Astrocyte of the cerebellum (primary cell): Measurements from ENCODE around the gene SLC9A1.

Source experiments
- DNase-seq: peaks from one replicate; pipeline ENCODE4 v3.0.0-alpha.2; 2011; ENCODE audit warnings: low read depth
- H3K4me3 ChIP-seq: 2 replicates; pipeline ENCODE4 v1.5.1; 2011; ENCODE audit warnings: mild to moderate bottlenecking, low read depth, low read length, moderate library complexity
- CTCF ChIP-seq: IDR thresholded peaks from 2 replicates; pipeline ENCODE4 v1.5.1; 2012; ENCODE audit warnings: low read length, low read depth, moderate library complexity, mild to moderate bottlenecking; ENCODE audit errors: missing control alignments
- in situ Hi-C: cut with HindIII; loops from 2 replicates; pipeline ENCODE4 v1.10.0; 2017; ENCODE audit warnings: low sequenced_read_pairs

Gene SLC9A1

GRCh38 chr1:27162090-27162489, 7.2 kb upstream of the SLC9A1 start:
- DNase-seq, result no peak
- TF ChIP-seq CTCF, result no peak
- H3K4me3 ChIP-seq, result no peak overlapping the region
- in situ Hi-C loops, result no loop called here

- DNase-seq, result no peak
- H3K4me3 ChIP-seq, result no peak overlapping the region
- TF ChIP-seq CTCF, result no peak
- in situ Hi-C loops, result no loop called here
These were observed 6.7 kb upstream of the SLC9A1 start for GRCh38 chr1:27161594-27161993.

GRCh38 chr1:27157194-27157593, 2.3 kb upstream of the SLC9A1 start:
- in situ Hi-C loops, result no loop called here
- TF ChIP-seq CTCF, result no peak

GRCh38 chr1:27154469-27154990, 395 bp downstream of the SLC9A1 start:
- in situ Hi-C loops, result no loop called here
- H3K4me3 ChIP-seq, result peak overlapping the region; percentile 64
- no peak for DNase-seq
- TF ChIP-seq CTCF, result no peak

More at GRCh38 chr1:27157194-27157593, 2.3 kb upstream of the SLC9A1 start:
- DNase-seq, result no peak
- no peak overlapping the region for H3K4me3 ChIP-seq

- in situ Hi-C loops, result no loop called here
- no peak for TF ChIP-seq CTCF
- DNase-seq, result no peak
- peak overlapping the region; percentile 64 for H3K4me3 ChIP-seq
These were observed 982 bp downstream of the SLC9A1 start for GRCh38 chr1:27153927-27154358.

GRCh38 chr1:27153549-27153886, 1.4 kb downstream of the SLC9A1 start:
- no peak for TF ChIP-seq CTCF
- no peak for DNase-seq
- H3K4me3 ChIP-seq, result peak overlapping the region; percentile 64
- in situ Hi-C loops, result no loop called here

- TF ChIP-seq CTCF, result no peak
- H3K4me3 ChIP-seq, result peak overlapping the region; percentile 64
- no peak for DNase-seq
- in situ Hi-C loops, result no loop called here
These were observed 1.9 kb downstream of the SLC9A1 start for GRCh38 chr1:27152829-27153548.
